A549 (cell line): ENCODE results near the gene CFAP43. TPM values are rescaled to one million over a fixed set of nuclear protein-coding genes. Genes with fewer than 3 reads are reported as not detected.

Source experiments
- ATAC-seq, 2 experiments: fragments of 200-7000 bp in 1 of 2; fragments of >200 bp in 1 of 2; cut with Nextera tagmentation in 1 of 2; cut with Tn5 transposase in 1 of 2; 3 replicates each; pipeline versions ENCODE4 v1.8.0 to v1.9.1; 2018 to 2020; ENCODE audit warnings: mild to moderate bottlenecking in 1 of 2, moderate library complexity in 1 of 2
- CTCF ChIA-PET: fragments of 300-600 bp; sonication (Branson Sonifier 250); formaldehyde crosslinking; extraction: SDS; loops from one replicate; lab custom pipeline; 2021; ENCODE audit warnings: antibody characterized with exemption, inconsistent platforms; lab: Yijun Ruan, JAX
- POLR2A ChIA-PET: fragments of 350-600 bp; formaldehyde crosslinking; extraction: SDS; loops from one replicate; lab custom pipeline; 2021; ENCODE audit warnings: antibody characterized with exemption, inconsistent platforms; lab: Yijun Ruan, JAX
- DNase-seq, 2 experiments: peaks; one replicate each; pipeline versions ENCODE4 v3.0.0 to v3.0.0-alpha.2; 2011 to 2016; ENCODE audit warnings: low read depth in 1 of 2, low spot score in 1 of 2
- FAIRE-seq: peaks from 2 replicates; lab custom pipeline; 2011; peaks lifted over from hg19 to GRCh38; lab: Jason Lieb, UNC
- H3K27ac ChIP-seq, 2 experiments: fragments of >200 bp; sonication (Bioruptor Twin); formaldehyde crosslinking; 3 replicates each; pipeline ENCODE4 v1.5.1; 2016 to 2017
- H3K4me1 ChIP-seq: fragments of >200 bp; sonication (Bioruptor Twin); formaldehyde crosslinking; 3 replicates; pipeline ENCODE4 v1.6.1; 2016
- H3K4me2 ChIP-seq: fragments of >200 bp; sonication (Bioruptor Twin); formaldehyde crosslinking; 3 replicates; pipeline ENCODE4 v1.6.1; 2016
- H3K4me3 ChIP-seq: fragments of >200 bp; sonication (Bioruptor Twin); formaldehyde crosslinking; 3 replicates; pipeline ENCODE4 v1.5.1; 2016
- H3K9me3 ChIP-seq: fragments of >200 bp; sonication (Bioruptor Twin); formaldehyde crosslinking; 3 replicates; pipeline ENCODE4 v1.6.1; 2016
- CHD2 ChIP-seq: fragments of 150-350 bp; IDR thresholded peaks from 2 replicates; pipeline ENCODE4 v1.6.1; 2014; ENCODE audit warnings: low read length; ENCODE audit not compliant: partially characterized antibody
- CTCF ChIP-seq: fragments of >200 bp; sonication (Bioruptor Twin); formaldehyde crosslinking; IDR thresholded peaks from 3 replicates; pipeline ENCODE4 v1.5.1; 2016
- E2F6 ChIP-seq: IDR thresholded peaks from 2 replicates; pipeline ENCODE4 v1.6.1; 2012; ENCODE audit warnings: low read depth, borderline replicate concordance
- FOSL2 ChIP-seq, 2 experiments: fragments of 450-650 bp in 1 of 2; fragments of >200 bp in 1 of 2; sonication (Bioruptor Twin) in 1 of 2; formaldehyde crosslinking; IDR thresholded peaks; 2 replicates each; pipeline versions ENCODE4 v1.5.0 to v1.6.1; 2016 to 2020; ENCODE audit warnings: mild to moderate bottlenecking in 1 of 2, moderate library complexity in 1 of 2
- KDM1A ChIP-seq: fragments of 200-600 bp; sonication (generic); IDR thresholded peaks from 2 replicates; pipeline ENCODE4 v1.6.1; 2016; ENCODE audit warnings: low read depth, mild to moderate bottlenecking
- KDM5A ChIP-seq: fragments of 200-600 bp; sonication (generic); IDR thresholded peaks from 2 replicates; pipeline ENCODE4 v1.6.1; 2016; ENCODE audit warnings: antibody characterized with exemption, mild to moderate bottlenecking
- MAFK ChIP-seq: fragments of 450-650 bp; IDR thresholded peaks from 2 replicates; pipeline ENCODE4 v1.6.1; 2014; ENCODE audit not compliant: partially characterized antibody
- NPAS2 ChIP-seq: fragments of 250-450 bp; sonication (Bioruptor Pico); IDR thresholded peaks from 2 replicates; pipeline ENCODE4 v1.8.0; 2022; ENCODE audit warnings: mild to moderate bottlenecking, moderate library complexity, borderline replicate concordance
- RAD21 ChIP-seq, 2 experiments: fragments of >200 bp in 1 of 2; sonication (Bioruptor Twin) in 1 of 2; formaldehyde crosslinking in 1 of 2; IDR thresholded peaks in 1 of 2; conservative IDR thresholded peaks in 1 of 2; 2 replicates in 1 of 2; 3 replicates in 1 of 2; pipeline ENCODE4 v1.6.1; 2012 to 2018; ENCODE audit warnings: inconsistent platforms in 1 of 2
- RCOR1 ChIP-seq: fragments of 150-350 bp; IDR thresholded peaks from 2 replicates; pipeline ENCODE4 v1.6.1; 2014; ENCODE audit warnings: antibody characterized with exemption, low read length, low read depth
- SMC3 ChIP-seq: fragments of >200 bp; sonication (Bioruptor Twin); formaldehyde crosslinking; IDR thresholded peaks from 3 replicates; pipeline ENCODE4 v1.6.1; 2018; ENCODE audit warnings: inconsistent platforms
- ZFP36 ChIP-seq: fragments of 450-650 bp; IDR thresholded peaks from 2 replicates; pipeline ENCODE4 v1.6.1; 2014; ENCODE audit warnings: borderline replicate concordance; ENCODE audit not compliant: partially characterized antibody
- WGBS: methylation state at CpG from one replicate; pipeline ENCODE4 v1.1.6; 2017; ENCODE audit errors: missing lambda C conversion rate; 5-methylcytosine and 5-hydroxymethylcytosine counted together
- polyA plus RNA-seq, 4 experiments: library from polyadenylated mRNA; depleted of rRNA in 3 of 4; stranded (reverse); fragments of >200 nt; fragmentation: RNase III in 1 of 4; extraction: RNeasy Plus Mini Kit Qiagen cat#74134 plus additional on column Dnase treatment in 1 of 4; gene quantifications; 2 replicates in 3 of 4; 3 replicates in 1 of 4; pipeline ENCODE4 v1.2.3, GENCODE V29; 2011 to 2017
- TF ChIP-seq, protein P1 (sequence below): fragments of 250-450 bp; sonication (Bioruptor Pico); IDR thresholded peaks from 2 replicates; pipeline ENCODE4 v1.5.0; 2020; ENCODE audit warnings: low read depth, mild to moderate bottlenecking, moderate library complexity
- TF ChIP-seq, protein P2 (sequence below): fragments of 450-650 bp; IDR thresholded peaks from 2 replicates; pipeline ENCODE4 v1.6.1; 2014; ENCODE audit warnings: antibody characterized with exemption
- TF ChIP-seq, protein P3 (sequence below): IDR thresholded peaks from 2 replicates; pipeline ENCODE4 v1.6.1; 2012

CFAP43 gene
- polyA plus RNA-seq, 2 of the 4 experiments (the other 2 are of a cell fraction) = 0.31 to 0.75 TPM

GRCh38 chr10:104277785-104278184 lies 45.6 kb upstream of the CFAP43 start (continued):
- no peak for TF ChIP-seq CTCF
- TF ChIP-seq, all 56 proteins: peak for 0

GRCh38 chr10:104276192-104276591 lies 44.0 kb upstream of the CFAP43 start:
- WGBS = 75% methylated on average over 1 of the region's 1 CpG
- Histone ChIP-seq H3K4me1 (peaks cover 5% of the 10 kb centered on the region; the same call in 1 of the 3 replicates), H3K9me3 (no peaks in the 10 kb centered on the region), H3K4me2 (no peak overlapping the region), H3K4me3 (no peak overlapping the region), H3K27ac (no peak overlapping the region)
- FAIRE-seq (no peak), ATAC-seq (no peak), DNase-seq (no peak)
- TF ChIP-seq RCOR1 = no peak
- TF ChIP-seq MAFK = peak; percentile 84
- TF ChIP-seq, protein P1, sequence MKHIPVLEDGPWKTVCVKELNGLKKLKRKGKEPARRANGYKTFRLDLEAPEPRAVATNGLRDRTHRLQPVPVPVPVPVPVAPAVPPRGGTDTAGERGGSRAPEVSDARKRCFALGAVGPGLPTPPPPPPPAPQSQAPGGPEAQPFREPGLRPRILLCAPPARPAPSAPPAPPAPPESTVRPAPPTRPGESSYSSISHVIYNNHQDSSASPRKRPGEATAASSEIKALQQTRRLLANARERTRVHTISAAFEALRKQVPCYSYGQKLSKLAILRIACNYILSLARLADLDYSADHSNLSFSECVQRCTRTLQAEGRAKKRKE (CRISPR knock-in tag) = no peak
- no peak for TF ChIP-seq FOSL2 (IDR thresholded peaks at IDR 0.05)
- no peak for TF ChIP-seq FOSL2 (CRISPR knock-in tag; IDR thresholded peaks at IDR 0.05)
- no peak for TF ChIP-seq KDM5A
- no peak for TF ChIP-seq CHD2
- ChIA-PET POLR2A (no interaction called here), CTCF (interaction anchor here (2.1 to 11.8 kb wide), 5 partner anchors 13 to 75 kb away, joined by 5 to 260 read pairs (median 76); partner anchors contain the start of gene CFAP58)

DNA sequence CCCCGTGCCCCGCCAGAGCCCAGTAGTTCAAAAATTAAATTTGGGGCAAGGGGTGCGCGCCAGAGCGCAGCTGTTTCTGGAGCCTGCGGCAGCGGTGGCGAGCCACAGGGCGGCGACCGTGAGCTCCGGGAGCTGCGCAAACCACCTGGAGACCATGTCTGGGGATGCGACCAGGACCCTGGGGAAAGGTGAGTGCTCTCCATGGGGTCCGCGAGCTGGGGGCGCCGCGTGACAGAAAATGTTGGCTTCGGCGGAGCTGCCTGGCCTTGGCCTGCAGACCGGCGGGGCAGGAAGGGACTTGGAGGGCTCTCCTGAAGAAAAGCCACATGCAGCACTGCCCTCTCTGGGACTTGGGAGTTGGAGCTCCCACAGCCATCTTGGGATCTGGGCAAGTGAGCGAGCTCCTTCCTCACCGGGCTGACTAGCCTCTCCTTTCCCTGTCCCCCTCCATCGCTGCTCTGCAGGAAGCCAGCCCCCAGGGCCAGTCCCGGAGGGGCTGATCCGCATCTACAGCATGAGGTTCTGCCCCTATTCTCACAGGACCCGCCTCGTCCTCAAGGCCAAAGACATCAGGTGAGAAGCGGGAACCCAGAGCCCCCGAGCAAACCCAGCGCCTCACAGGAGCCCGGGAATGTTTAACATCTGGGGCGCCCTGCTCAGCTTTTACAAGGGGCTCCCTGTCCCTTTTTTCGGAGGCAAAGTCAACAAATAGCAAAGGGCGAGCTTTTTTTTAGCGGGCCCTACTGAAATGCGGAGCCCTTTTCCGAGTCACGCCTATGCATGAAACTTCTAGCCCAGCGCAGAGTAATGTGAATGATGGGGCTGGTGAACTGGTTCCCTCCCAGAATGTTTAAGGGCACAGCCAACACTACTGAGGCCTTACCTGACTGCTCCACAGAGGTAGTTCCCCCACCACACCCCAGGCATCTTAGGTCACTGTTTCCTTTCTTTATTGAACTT lies 42.9 kb upstream of the CFAP43 start:
- peak; percentile 97 for ATAC-seq
- no peaks in the 10 kb centered on the region for H3K9me3 ChIP-seq
- peak overlapping the region; percentile 35 for H3K4me3 ChIP-seq
- WGBS = 39% methylated on average over 42 of the region's 42 CpGs
- ChIA-PET POLR2A (interaction anchor here (0.7 to 1.3 kb wide), 5 partner anchors 9 to 153 kb away, joined by 3 to 6 read pairs (median 3); partner anchors contain the start of genes GSTO1, ITPRIP and SFR1), CTCF (interaction anchor here (0.7 to 11.8 kb wide), 32 partner anchors 9 to 387 kb away, joined by 3 to 260 read pairs (median 4); partner anchors contain the start of genes CFAP58 and ITPRIP)
- no peak for FAIRE-seq
- H3K27ac ChIP-seq = peak overlapping the region; percentile 29 to 76; a peak in 5 of 6 replicates
- H3K4me2 ChIP-seq = peak overlapping the region; percentile 67
- H3K4me1 ChIP-seq = peaks cover 5% of the 10 kb centered on the region; the same call in 1 of the 3 replicates
- TF ChIP-seq E2F6 (0 out of 2 replicates have a peak, but pooled peaks have one; percentile 25), ZFP36 (no peak), RAD21 (conservative IDR thresholded peaks at IDR 0.05 in 1 of 2, IDR thresholded peaks at IDR 0.05 in 1 of 2) (peak; percentile 48 to 71; a peak in 4 of 5 replicates), KDM1A (no peak), CTCF (peak; percentile 83), SMC3 (peak; percentile 88), NPAS2 (CRISPR knock-in tag) (no peak)
- TF ChIP-seq, protein P2, sequence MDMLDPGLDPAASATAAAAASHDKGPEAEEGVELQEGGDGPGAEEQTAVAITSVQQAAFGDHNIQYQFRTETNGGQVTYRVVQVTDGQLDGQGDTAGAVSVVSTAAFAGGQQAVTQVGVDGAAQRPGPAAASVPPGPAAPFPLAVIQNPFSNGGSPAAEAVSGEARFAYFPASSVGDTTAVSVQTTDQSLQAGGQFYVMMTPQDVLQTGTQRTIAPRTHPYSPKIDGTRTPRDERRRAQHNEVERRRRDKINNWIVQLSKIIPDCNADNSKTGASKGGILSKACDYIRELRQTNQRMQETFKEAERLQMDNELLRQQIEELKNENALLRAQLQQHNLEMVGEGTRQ = no peak
- TF ChIP-seq, protein P3, sequence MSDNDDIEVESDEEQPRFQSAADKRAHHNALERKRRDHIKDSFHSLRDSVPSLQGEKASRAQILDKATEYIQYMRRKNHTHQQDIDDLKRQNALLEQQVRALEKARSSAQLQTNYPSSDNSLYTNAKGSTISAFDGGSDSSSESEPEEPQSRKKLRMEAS = peak; percentile 51; the same call in 1 of the 2 replicates
- DNase-seq = peak; percentile 57 to 80
